NCI-H187 treated with DMSO at 0.1 percent for 48 hours (cell line): Measurements from ENCODE around the gene PAOX.
A peak's percentile ranks its signal among the peaks of the same experiment; 100 is the strongest.
"Not testable (repeated sequence)": the region's sequence is repeated elsewhere in the genome, so short reads cannot be mapped to it uniquely, and the experiment has no call there.

Experiments used
- DNase-seq: peaks from one replicate; lab custom pipeline; 2025; lab: John Stamatoyannopoulos, UW

Gene PAOX

GRCh38 chr10:133364645-133365431, 14.2 kb upstream of the PAOX start:
- DNase-seq: no peak

GRCh38 chr10:133365461-133366129, 13.5 kb upstream of the PAOX start:
- no peak for DNase-seq

- DNase-seq: no peak
These were observed 13.0 kb upstream of the PAOX start for GRCh38 chr10:133366130-133366478.

GRCh38 chr10:133366751-133367150, 12.3 kb upstream of the PAOX start:
- DNase-seq: no peak

- DNase-seq: not testable (repeated sequence)
These were observed 11.6 kb upstream of the PAOX start for GRCh38 chr10:133367461-133367860.

GRCh38 chr10:133368153-133368552, 10.9 kb upstream of the PAOX start:
- no peak for DNase-seq

GRCh38 chr10:133370030-133370786, 8.9 kb upstream of the PAOX start:
- no peak for DNase-seq

- DNase-seq: no peak
These were observed 6.6 kb upstream of the PAOX start for GRCh38 chr10:133372507-133372906.

GRCh38 chr10:133373174-133374090, 5.6 kb upstream of the PAOX start, which contains the start of gene ECHS1:
Gene ECHS1 (minus strand): TSS chr10:133373354. CDS start chr10:133373333, 21 bp downstream.
- peak; percentile 10 for DNase-seq

- DNase-seq: no peak
These were observed 3.5 kb upstream of the PAOX start for GRCh38 chr10:133375357-133376115.

- not testable (repeated sequence) for DNase-seq
These were observed 2.9 kb upstream of the PAOX start for GRCh38 chr10:133376183-133376582.

- no peak for DNase-seq
These were observed 1.8 kb upstream of the PAOX start for GRCh38 chr10:133377025-133377817.

- DNase-seq: no peak
These were observed 1.2 kb upstream of the PAOX start for GRCh38 chr10:133377818-133378250.

- DNase-seq: no peak
These were observed 588 bp upstream of the PAOX start for GRCh38 chr10:133378251-133379096.

GRCh38 chr10:133379801-133380666, 972 bp downstream of the PAOX start:
- DNase-seq: no peak

GRCh38 chr10:133381036-133381435, 2.0 kb downstream of the PAOX start:
- no peak for DNase-seq

GRCh38 chr10:133383551-133383950, 4.5 kb downstream of the PAOX start:
- no peak for DNase-seq

- no peak for DNase-seq
These were observed 5.0 kb downstream of the PAOX start for GRCh38 chr10:133384071-133384470.
